HG02938 (cell line): ENCODE data around the gene TOLLIP.
"Not testable (repeated sequence)": the region's sequence is repeated elsewhere in the genome, so short reads cannot be mapped to it uniquely, and the experiment has no call there.

ENCODE experiments used
- ATAC-seq: cut with Tn5 transposase; IDR thresholded peaks from one replicate; pipeline ENCODE4 v1.9.1; 2021; ENCODE audit warnings: mild to moderate bottlenecking, moderate library complexity; ENCODE audit not compliant: unreplicated experiment

Gene TOLLIP

DNA sequence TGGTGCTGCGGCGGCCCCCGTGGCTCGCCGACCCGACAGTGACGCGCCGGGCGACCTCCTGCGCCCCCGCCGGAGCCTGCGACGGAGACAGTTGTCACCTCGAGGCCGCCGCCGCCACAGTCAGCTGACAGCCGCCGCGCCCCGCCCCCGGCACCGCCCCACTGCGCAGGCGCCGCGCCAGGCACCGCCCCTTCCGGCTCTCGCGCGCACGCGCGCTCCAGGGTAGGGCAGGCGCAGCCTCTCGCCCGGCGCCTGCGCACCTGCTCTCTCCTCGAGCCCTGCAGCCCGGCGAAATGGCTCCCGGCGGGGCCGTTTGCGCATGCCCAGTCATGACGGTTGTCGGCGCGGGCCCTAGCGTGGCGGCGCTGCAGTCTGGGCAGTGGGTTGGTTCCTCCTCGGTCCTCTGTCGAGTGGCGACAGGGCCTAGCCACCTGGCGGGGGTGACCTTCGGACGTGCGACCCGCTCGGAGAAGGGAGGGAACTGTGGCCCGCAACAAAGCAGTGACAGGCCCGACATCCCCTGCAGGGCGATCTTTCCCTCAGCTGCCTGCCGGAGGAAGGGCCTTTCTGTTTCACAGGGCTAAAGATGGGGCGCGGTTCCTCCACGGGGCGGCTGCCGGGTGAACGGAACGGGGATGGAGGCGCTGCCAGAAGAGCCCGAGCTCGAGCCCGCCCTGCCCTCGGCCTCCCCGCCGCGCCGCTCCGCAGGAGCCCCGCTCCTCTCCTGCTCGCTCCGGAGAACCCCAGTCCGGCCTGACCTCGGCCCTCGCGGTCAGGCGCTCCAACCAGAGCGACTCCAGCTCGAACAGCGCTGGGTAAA is at the start of gene TOLLIP:
Gene TOLLIP (minus strand): TSS at position 135 of the 820 bp plus-strand sequence. CDS start 134 bp downstream, at position 1.
- ATAC-seq = peak; percentile 75

DNA sequence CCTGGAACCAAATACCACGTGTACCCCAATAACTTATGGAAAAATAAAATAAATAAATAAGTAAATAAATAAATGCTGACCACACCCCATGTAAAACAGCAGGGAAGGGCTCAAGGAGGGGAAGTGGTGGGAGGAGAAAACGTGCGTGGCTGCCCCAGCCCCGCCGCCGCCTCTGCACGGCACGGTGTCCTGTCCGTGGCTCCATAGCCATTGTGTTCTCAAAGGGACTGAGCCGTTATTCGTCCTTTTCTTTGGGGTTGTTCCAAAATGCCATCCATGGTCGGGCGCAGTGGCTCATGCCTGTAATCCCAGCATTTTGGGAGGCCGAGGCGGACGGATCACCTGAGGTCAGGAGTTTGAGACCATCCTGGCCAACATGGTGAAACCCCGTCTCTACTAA is 49.5 kb upstream of the TOLLIP start:
- ATAC-seq = not testable (repeated sequence)

DNA sequence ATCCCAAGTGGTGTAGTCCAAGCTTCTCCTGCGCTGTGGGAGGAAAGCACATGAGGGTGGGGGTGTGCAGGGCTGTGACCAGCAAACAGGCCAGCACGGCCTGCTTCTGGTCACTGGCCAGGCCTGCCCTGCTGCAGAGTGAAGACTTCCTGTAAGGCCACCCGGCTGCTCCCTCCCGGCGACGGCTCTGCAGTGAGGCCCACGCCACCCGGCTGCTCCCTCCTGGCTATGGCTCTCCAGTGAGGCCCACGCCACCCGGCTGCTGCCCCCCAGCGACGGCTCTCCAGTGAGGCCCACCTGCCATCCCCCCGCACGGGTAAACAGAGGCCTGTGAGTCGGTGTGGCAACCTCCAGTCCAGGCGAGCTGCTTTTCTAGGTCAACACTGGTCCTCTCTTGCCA is 48.9 kb upstream of the TOLLIP start:
- no peak for ATAC-seq

DNA sequence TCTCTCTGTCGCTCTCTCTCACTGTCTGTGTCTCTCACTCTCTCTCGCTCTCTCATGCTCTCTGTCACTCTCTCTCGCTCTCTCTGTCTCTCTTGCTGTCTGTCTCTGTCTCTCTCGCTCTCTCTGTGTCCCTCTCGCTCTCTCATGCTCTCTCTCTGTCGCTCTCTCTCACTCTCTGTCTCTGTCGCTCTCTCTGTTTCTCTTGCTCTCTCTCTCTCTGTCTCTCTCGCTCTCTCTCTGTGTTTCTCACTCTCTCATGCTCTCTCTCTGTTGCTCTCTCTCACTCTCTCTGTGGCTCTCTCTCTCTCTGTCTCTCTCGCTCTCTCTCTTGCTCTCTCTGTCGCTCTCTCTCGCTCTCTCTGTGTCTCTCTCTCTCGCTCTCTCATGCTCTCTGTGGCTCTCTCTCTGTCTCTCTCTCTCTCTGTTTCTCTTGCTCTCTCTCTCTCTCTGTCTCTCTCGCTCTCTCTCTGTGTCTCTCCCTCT is 47.1 kb upstream of the TOLLIP start:
- no peak for ATAC-seq

DNA sequence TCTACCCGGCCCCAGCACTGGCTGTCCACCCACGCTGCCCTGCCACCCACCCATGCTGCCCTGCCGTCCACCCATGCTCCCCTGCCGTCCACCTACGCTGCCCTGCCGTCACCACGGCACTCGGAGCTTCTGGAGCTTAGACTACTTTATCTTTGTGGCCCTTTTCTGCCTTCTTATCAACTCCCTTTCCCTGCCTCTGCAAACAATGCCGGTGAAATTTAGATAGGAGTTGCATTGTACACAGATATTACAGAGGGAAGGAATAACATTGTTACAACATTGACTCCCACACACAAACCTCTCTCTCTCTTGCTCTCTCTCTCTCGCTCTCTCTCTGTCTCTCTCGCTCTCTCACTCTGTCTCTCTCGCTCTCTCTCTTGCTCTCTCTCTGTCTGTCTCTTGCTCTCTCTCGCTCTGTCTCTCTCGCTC is 46.6 kb upstream of the TOLLIP start:
- no peak for ATAC-seq

DNA sequence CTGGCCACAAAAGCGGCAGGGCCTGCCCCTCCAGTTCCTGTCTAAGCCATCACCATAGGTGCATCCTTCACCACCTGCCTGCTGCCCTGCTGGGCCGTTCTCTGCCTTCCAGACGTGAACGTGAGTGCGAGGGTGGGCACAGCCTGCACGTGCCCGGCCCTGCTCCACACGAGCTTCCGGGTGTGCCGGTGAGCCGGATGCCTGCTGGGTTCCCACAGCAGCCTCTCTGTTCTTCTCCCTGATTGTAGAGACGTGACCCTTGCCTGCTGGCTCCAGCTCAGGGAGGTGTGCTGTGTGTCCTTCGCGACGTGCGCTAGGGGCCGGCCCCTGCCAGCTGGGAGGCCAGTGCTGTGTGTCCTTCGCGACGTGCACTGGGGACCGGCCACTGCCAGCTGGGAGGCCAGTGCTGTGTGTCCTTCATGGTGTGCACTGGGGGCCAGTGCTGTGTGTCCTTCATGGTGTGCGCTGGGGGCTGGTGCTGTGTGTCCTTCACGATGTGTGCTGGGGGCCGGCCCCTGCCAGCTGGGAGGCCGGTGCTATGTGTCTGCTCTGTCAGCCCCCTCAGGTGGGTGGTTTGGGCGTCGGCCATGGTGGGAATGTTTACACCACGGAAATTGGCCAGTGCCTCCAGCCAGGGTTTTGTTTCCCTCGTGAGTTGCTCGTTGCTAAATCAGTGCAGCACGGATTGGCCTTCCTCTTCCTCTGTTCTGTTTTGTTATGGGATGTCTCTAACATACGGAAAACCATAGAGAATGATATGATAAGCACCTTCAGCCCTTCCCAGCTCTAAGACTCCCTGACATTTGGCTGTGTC is 44.9 kb upstream of the TOLLIP start:
- ATAC-seq = no peak

DNA sequence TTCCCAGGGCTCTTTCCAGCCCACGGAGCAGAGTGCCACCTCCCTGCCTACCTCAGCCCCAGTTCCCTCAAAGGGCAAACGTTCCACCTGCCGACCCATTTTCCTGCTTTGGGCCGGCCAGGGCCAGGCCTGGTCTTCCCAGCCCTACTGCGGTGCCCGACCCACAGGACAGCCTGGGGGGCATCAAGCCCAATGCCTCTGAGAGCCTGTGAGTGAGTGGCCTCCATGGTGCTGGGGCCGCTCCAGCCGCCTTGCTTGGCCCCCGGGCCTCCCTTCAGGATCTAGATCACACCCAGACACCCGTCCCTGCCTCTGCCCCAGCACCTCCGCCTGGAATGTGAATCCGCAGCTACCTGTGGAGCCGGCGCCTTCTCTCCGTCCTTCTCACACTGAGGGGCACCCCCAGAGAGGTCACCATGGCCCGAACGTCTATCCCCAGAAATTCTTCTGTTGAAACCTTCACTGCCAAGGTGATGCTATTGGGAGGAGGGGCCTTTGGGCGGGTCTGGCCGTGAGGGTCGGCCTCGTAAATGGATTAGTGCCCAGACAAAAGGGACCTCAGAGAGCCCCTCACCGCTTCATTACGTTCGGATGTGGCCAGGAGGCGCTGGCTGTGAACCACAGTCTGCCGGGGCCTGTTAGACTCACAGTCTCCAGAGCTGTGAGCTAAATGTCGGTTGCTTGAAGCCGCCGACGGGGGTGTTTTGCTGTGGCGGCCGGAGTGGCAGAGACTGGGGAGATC is 44.1 kb upstream of the TOLLIP start:
- no peak for ATAC-seq

DNA sequence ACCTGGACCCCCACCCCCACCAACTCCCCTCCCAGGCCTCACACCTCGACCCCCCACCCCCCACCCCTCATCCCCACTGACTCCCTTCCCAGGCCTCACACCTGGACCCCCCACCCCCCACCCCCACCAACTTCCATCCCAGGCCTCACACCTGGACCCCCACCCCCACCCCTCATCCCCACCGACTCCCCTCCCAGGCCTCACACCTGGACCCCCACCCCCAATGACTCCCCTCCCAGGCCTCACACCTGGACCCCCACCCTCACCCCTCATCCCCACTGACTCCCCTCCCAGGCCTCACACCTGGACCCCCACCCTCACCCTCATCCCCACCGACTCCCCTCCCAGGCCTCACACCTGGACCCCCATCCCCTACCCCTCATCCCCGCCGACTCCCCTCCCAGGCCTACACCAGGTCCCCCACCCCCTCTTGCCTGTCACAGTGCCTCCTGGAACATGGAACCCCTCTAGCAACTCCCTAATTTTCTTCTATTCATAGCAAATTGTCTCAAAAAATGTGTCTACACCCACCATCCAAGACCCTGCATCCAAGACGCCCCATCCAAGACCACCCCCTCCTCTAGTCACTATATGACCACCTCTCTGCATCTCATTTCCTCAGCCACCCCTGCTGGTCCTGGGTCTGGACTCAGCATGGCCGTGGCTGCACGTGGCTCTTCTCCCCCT is 43.4 kb upstream of the TOLLIP start:
- ATAC-seq = no peak

DNA sequence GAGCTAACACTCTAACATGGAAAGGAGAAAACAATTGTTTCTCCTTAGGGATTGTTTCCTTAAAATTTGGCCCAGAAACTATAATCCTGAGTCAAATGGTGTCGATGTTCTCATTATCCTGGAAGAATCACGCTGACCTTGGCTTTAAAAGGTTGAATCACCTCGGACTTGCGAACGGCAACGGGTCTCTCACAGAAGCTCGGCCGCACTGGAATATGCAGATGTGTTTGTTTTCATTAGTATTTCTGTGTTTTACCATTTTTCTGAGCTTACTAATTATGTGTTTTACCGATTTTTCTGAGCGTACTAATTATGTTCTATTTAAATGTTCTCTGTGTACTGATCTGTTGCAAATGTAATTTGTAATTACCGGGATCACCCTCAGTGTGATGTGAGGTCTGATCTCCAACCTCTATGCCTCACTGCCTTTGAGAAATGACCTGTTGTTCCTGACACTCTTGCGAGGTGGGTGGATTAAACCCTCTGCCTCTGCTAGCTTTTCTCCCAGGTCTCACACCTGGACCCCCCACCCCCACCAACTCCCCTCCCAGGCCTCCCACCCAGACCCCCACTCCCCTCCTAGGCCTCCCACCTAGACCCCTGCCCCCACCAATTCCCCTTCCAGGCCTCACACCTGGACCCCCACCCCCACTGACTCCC is 42.0 kb upstream of the TOLLIP start:
- no peak for ATAC-seq

DNA sequence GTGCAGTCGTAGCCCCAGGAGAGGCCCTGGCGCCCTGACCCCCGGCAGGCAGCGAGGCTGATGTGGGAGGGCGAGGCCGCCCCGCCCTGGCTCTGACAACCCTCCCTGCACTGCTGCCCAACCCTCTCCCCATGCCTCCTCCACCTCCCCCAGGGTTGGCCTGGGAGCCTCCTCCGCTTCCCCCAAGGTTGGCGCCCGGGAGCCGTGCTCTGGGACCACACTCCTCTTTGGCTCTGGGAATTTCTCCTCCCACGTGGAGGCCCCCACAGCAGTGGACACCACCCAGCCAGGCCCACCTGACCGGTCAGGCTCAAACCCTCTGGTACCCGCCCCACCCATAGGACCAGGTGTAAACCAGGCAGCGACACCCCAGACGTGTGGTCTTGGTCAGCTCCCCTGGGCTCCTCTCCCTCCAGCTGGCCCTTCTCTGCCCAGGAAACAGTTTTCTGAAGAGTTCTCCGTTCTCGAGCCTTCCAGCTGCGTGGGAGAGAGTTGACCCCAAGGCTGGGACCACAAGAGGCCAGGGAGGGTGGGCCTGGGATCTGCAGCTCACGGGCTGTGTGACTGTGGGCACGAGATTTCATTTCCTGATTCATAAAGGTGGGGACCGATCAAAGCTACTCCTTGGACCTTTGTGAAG is 40.8 kb upstream of the TOLLIP start:
- ATAC-seq = no peak

DNA sequence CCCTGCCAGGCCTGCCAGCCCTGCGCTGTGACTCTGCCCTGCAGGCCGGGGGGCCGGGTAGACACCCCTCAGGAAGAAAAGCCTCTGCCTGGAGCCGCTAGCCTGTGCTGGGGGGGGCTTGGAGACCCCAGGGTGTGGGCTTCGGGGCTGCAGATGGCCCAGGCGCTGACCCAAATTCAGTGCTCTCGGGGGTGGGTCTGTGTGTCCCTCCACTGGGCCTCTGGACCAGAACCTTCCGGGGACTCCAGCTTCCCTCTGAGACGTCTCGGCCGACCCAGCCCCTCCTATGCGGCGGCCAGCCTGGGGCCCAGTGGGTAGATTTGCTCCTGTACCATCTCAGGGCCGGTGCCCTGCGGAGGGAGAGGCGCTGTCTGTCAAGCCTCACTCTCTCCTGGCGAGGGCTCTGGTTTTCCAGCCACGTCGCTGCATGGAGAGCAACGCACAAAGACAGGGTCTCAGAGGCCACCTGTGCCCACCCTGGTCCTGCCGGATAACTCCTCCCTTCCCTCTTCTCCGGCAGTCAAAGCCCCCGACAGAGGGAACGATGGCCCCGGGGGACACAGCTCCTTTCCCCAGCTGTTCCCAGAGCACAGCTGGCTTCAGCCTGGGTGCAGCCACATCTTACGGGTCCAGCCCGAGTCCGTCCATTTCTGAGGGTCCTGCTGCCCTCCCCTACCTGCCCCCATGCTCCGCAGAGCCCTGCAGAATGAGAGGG is 40.1 kb upstream of the TOLLIP start:
- no peak for ATAC-seq

DNA sequence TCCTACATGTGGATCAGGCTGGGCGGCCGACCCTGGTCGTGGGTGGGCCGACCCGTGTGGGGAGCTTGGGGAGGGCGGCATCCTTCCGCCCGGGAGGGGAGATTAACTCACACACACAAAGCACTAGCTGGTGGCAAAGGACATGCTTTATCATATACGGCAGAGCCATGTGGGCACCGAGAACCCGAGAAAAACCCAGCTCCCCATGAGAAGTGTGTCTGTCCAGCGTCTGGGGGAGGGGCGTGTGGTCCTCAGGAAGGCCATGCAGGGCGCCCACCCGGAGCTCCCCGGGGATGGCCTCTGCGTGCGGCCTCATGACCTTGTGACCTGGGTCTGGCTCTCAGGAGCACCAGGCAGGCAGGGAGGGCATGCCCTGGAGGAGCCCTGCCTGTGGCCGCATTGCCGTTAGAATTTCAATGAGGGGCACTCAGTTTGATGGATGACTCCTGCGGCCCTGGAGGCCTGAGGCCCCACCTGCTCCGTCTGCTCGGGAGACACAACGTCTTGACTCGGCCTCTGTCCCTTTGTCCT is 39.4 kb upstream of the TOLLIP start:
- no peak for ATAC-seq

DNA sequence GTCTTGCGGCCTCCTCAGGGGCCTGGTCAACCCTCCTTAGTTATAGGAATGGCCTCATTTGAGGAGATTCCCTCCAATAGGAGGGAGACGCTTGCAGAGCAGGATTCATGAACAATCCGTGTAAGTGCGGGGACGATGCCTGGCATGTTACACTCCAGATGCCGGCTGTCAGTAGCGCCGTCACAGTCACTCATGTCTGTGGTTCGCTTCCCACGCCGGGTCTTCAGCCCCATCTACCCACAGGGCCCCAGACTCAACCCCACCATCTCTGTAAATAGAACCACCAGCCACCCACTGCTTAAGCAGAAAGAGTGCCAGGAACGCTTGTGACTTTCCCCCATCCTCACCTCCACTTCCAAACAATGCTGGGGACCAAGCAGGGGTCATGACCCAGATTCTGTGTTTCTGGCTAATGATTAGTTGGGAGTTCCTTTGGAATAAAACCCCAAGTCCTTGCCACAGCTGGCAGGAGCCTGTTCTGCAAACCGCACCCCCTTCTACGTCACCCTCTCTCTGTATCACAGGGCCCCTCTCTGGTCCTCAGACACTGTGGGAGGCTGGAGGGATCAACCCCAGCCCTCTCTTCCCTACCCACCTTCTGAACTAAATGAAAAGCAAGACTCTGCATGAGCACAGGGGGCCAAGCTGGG is 38.8 kb upstream of the TOLLIP start:
- ATAC-seq = no peak

DNA sequence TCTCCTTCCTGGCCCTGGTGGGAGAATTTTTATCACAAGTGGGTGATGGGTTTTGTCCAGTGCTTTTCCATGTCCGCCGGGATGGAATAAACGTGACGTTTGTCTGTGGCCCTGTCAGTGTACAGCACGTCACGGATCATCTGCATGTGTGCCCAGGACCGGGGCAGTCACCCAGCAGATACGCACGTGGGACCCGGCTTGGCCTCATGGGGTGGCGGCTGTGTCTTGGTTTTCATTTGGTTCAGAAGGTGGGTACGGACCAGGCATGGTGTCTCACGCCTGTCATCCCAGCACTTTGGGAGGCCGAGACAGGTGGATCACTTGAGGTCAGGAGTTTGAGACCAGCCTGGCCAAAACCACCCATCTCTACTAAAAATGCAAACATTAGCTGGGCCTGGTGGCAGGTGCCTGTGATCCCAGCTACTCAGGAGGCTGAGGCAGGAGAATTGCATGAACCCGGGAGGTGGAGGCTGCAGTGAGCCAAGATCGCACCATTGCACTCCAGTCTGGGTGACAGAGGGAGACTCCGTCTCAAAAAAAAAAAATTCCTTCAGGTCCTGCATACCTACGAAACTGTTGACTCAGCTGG is 38.1 kb upstream of the TOLLIP start:
- not testable (repeated sequence) for ATAC-seq

DNA sequence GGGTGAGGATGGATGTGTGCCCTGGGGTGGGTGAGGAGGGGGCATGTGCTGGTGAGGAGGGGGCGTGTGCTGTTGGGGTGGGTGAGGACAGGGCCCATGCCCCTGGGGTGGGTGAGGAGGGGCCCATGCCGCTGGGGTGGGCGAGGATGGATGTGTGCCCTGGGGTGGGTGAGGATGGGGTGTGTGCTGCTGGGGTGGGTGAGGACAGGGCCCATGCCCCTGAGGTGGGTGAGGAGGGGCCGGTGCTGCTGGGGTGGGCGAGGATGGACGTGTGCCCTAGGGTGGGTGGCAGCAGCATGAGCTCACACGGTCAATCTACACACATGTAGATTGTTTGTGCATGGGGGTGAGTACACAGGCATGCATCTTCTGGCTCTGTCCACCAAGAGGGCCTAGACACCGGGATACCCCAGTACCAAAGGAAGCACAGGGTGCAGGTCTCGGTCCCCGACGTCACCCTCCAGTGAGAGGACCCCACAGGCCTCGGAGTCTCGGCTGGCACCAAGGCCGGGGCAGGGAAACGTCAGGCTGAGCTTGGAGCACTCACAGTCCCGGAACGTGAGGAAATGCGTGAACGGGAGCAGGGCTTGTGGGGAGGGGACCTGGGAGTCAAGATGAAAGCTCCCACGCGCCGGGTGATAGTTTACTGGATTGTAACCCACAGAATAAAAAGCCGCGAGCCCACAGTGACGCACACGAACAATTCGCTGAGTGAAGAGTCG is 37.4 kb upstream of the TOLLIP start:
- ATAC-seq = no peak

DNA sequence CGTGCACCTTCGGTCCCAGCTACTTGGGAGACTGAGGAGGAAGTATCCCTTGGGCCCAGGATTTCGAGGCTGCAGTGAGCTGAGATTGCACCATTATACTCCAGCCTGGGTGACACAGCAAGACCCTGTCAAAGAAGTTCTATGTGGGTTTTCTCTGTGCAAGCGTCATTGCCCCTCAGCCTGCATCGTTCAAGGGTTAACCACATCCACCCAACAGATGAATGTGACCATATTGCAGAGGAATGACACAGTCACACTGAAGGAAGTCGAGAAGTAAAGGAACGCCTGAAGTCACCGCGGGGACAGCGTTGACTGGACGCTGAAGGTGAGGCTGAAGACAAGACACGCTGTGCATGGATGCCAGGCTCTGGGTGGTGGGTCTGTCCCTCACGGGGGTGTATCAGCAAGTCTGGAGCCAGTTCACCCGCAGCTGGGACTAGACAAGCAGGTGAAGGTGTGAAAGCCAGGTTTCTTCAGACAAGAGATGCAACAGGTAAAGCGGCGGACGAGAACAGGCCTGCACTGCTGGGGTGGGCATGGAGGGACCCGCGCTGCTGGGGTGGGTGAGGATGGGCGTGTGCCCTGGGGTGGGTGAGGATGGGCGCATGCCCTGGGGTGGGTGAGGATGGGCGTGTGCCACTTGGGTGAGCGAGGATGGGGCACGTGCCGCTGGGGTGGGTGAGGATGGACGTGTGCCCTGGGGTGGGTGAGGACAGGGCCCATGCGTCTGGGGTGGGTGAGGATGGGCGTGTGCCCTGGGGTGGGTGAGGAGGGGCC is 36.5 kb upstream of the TOLLIP start:
- ATAC-seq = no peak
